H9 (cell line): ENCODE measurements around the gene DYRK3. TPM values are rescaled to one million over a fixed set of nuclear protein-coding genes. Genes with fewer than 3 reads are reported as not detected.

Experiments used
- DNase-seq: peaks from one replicate; pipeline ENCODE4 v3.0.0-alpha.2; 2017
- H2AFZ ChIP-seq: one replicate; pipeline ENCODE4 v1.6.1; 2013; ENCODE audit warnings: mild to moderate bottlenecking, low read length, control low read depth, moderate library complexity
- H2AK5ac ChIP-seq: 2 replicates; pipeline ENCODE4 v1.6.1; 2013; ENCODE audit warnings: low read length, control low read depth, mixed read lengths; ENCODE audit not compliant: insufficient read length
- H2BK120ac ChIP-seq: one replicate; pipeline ENCODE4 v1.6.1; 2013; ENCODE audit warnings: low read depth, mild to moderate bottlenecking, low read length, control low read depth, inconsistent platforms; ENCODE audit not compliant: poor library complexity, severe bottlenecking
- H2BK12ac ChIP-seq: 2 replicates; pipeline ENCODE4 v1.6.1; 2013; ENCODE audit warnings: low read length, control low read depth, mixed read lengths, low read depth; ENCODE audit not compliant: insufficient read length
- H2BK15ac ChIP-seq: 2 replicates; pipeline ENCODE4 v1.6.1; 2013; ENCODE audit warnings: low read depth, low read length, control low read depth
- H2BK20ac ChIP-seq: one replicate; pipeline ENCODE4 v1.6.1; 2013; ENCODE audit warnings: low read depth, mild to moderate bottlenecking, low read length, control low read depth, inconsistent platforms; ENCODE audit not compliant: poor library complexity, severe bottlenecking
- H2BK5ac ChIP-seq: 2 replicates; pipeline ENCODE4 v1.6.1; 2013; ENCODE audit warnings: low read length, control low read depth, mixed read lengths; ENCODE audit not compliant: insufficient read length
- H3K14ac ChIP-seq: 2 replicates; pipeline ENCODE4 v1.6.1; 2013; ENCODE audit warnings: low read length, control low read depth; ENCODE audit not compliant: insufficient read depth
- H3K18ac ChIP-seq: 2 replicates; pipeline ENCODE4 v1.6.1; 2013; ENCODE audit warnings: low read depth, mild to moderate bottlenecking, mixed read lengths, low read length, control low read depth; ENCODE audit not compliant: insufficient read length
- H3K23ac ChIP-seq: 2 replicates; pipeline ENCODE4 v1.6.1; 2013; ENCODE audit warnings: low read length, control low read depth, mixed read lengths, low read depth; ENCODE audit not compliant: insufficient read length
- H3K23me2 ChIP-seq: 2 replicates; pipeline ENCODE4 v1.6.1; 2013; ENCODE audit warnings: low read depth, mild to moderate bottlenecking, mixed read lengths, low read length, control low read depth; ENCODE audit not compliant: insufficient read length, poor library complexity, severe bottlenecking
- H3K27ac ChIP-seq: 2 replicates; pipeline ENCODE4 v1.5.1; 2013; ENCODE audit warnings: low read length, control low read depth, mixed read lengths, low read depth; ENCODE audit not compliant: insufficient read length
- H3K27me3 ChIP-seq: 2 replicates; pipeline ENCODE4 v1.6.1; 2013; ENCODE audit warnings: low read length, control low read depth, inconsistent platforms; ENCODE audit not compliant: insufficient read depth
- H3K4ac ChIP-seq: 2 replicates; pipeline ENCODE4 v1.6.1; 2013; ENCODE audit warnings: low read depth, mild to moderate bottlenecking, control low read depth, inconsistent platforms, low read length, moderate library complexity
- H3K4me1 ChIP-seq: 2 replicates; pipeline ENCODE4 v1.6.1; 2013; ENCODE audit warnings: low read length, control low read depth, inconsistent platforms; ENCODE audit not compliant: insufficient read depth
- H3K4me2 ChIP-seq: 2 replicates; pipeline ENCODE4 v1.6.1; 2013; ENCODE audit warnings: low read length, control low read depth, mixed read lengths; ENCODE audit not compliant: insufficient read length, insufficient read depth
- H3K56ac ChIP-seq: 2 replicates; pipeline ENCODE4 v1.6.1; 2013; ENCODE audit warnings: low read depth, mild to moderate bottlenecking, mixed read lengths, low read length, control low read depth; ENCODE audit not compliant: insufficient read length
- H3K79me1 ChIP-seq: 2 replicates; pipeline ENCODE4 v1.6.1; 2013; ENCODE audit warnings: low read depth, mild to moderate bottlenecking, moderate library complexity, low read length, control low read depth, inconsistent platforms; ENCODE audit not compliant: insufficient read depth, poor library complexity, severe bottlenecking
- H3K79me2 ChIP-seq: 2 replicates; pipeline ENCODE4 v1.6.1; 2013; ENCODE audit warnings: low read length, control low read depth, inconsistent platforms; ENCODE audit not compliant: insufficient read depth
- H3K9ac ChIP-seq: 2 replicates; pipeline ENCODE4 v1.6.1; 2013; ENCODE audit warnings: low read length, control low read depth, mixed read lengths; ENCODE audit not compliant: insufficient read length; ENCODE audit errors: extremely low read depth
- H3K9me3 ChIP-seq: one replicate; pipeline ENCODE4 v1.6.1; 2013; ENCODE audit warnings: low read depth, low read length, inconsistent platforms; ENCODE audit not compliant: control insufficient read depth
- H3T11ph ChIP-seq: one replicate; pipeline ENCODE4 v1.6.1; 2013; ENCODE audit warnings: mild to moderate bottlenecking, low read length, control low read depth, inconsistent platforms
- H4K20me1 ChIP-seq: one replicate; pipeline ENCODE4 v1.6.1; 2013; ENCODE audit not compliant: control insufficient read depth, insufficient read length, insufficient read depth
- H4K5ac ChIP-seq: 2 replicates; pipeline ENCODE4 v1.6.1; 2013; ENCODE audit warnings: low read depth, mild to moderate bottlenecking, mixed read lengths, low read length, control low read depth; ENCODE audit not compliant: insufficient read length
- H4K8ac ChIP-seq: replicated peaks from 2 replicates; pipeline ENCODE4 v1.6.1; 2013; ENCODE audit warnings: low read length, control low read depth, mixed read lengths, low read depth; ENCODE audit not compliant: insufficient read length
- H4K91ac ChIP-seq: 2 replicates; pipeline ENCODE4 v1.6.1; 2013; ENCODE audit warnings: low read depth, mild to moderate bottlenecking, moderate library complexity, mixed read lengths, low read length, control low read depth; ENCODE audit not compliant: insufficient read length
- H3K27ac Mint-ChIP-seq, 3 experiments: 2 replicates in 2 of 3; 3 replicates in 1 of 3; pipeline ENCODE4 v1.8.0; 2020 to 2021; ENCODE audit warnings: mixed read lengths in 3 of 3, mild to moderate bottlenecking in 1 of 3, moderate library complexity in 1 of 3
- H3K27me3 Mint-ChIP-seq: 2 replicates; pipeline ENCODE4 v1.8.0; 2021; ENCODE audit warnings: low read depth, mild to moderate bottlenecking, moderate library complexity, mixed read lengths
- H3K36me3 Mint-ChIP-seq, 3 experiments: 2 replicates in 2 of 3; 3 replicates in 1 of 3; pipeline ENCODE4 v1.8.0; 2020 to 2021; ENCODE audit warnings: low read depth in 3 of 3, mixed read lengths in 3 of 3; ENCODE audit not compliant: insufficient read depth in 1 of 3
- H3K4me1 Mint-ChIP-seq, 2 experiments: 2 replicates each; pipeline ENCODE4 v1.8.0; 2020; ENCODE audit warnings: mixed read lengths in 2 of 2
- H3K4me3 Mint-ChIP-seq, 2 experiments: 2 replicates in 1 of 2; 3 replicates in 1 of 2; pipeline ENCODE4 v1.8.0; 2020 to 2021; ENCODE audit warnings: mild to moderate bottlenecking in 2 of 2, mixed read lengths in 2 of 2, moderate library complexity in 1 of 2
- H3K9me3 Mint-ChIP-seq, 2 experiments: 2 replicates in 1 of 2; 3 replicates in 1 of 2; pipeline ENCODE4 v1.8.0; 2020; ENCODE audit warnings: mild to moderate bottlenecking in 2 of 2, mixed read lengths in 2 of 2, moderate library complexity in 1 of 2
- WGBS: extraction: QIAGEN DNeasy Blood & Tissue Kit; methylation state at CpG from one replicate; pipeline ENCODE4 v1.1.7; 2013; ENCODE audit warnings: missing lambda C conversion rate, low lambda C conversion rate, mixed read lengths; ENCODE audit not compliant: insufficient read length; ENCODE audit errors: extremely low coverage; 5-methylcytosine and 5-hydroxymethylcytosine counted together
- total RNA-seq: library from RNA; stranded (reverse); gene quantifications from 2 replicates; pipeline ENCODE4 v1.2.1, GENCODE V29; 2021
- TF ChIP-seq, protein P1 (sequence below): fragments of 200-600 bp; sonication (generic); conservative IDR thresholded peaks from 3 replicates; pipeline ENCODE4 v1.8.0; 2021; ENCODE audit warnings: antibody characterized with exemption, mild to moderate bottlenecking

DYRK3 gene
- total RNA-seq, 1 experiment from 2014 or later: 4.7 TPM

DNA sequence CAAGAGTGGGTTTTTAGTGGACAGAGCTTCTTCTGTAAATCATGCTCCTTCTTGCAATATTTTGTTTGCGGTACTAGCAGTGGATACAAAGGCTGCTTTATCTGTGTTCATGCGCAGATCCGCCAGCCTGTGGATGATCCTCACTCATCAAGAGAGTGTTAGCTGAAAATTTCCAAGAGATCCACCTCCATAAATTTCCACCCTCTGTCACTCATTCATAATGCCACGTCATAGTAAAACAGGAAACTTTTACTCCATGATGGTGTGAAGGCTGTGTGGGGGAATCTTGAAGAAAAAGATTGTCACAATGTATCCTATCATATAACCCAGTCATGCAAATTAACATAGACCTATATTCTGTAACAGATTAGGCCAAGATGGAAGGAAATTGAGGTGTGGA, 44.9 kb downstream of the DYRK3 start:
- H2BK15ac ChIP-seq: no peak overlapping the region
- no peak overlapping the region for H3K4me3 Mint-ChIP-seq
- H3K4ac ChIP-seq: no peak overlapping the region
- H4K8ac ChIP-seq: no peak overlapping the region
- H2AFZ ChIP-seq: no peak overlapping the region
- DNase-seq: no peak
- no peak overlapping the region for H2BK20ac ChIP-seq
- H3K9me3 Mint-ChIP-seq: no peaks in the 10 kb centered on the region
- no peak overlapping the region for H2AK5ac ChIP-seq
- no peak overlapping the region for H3K23ac ChIP-seq
- H3K18ac ChIP-seq: no peak overlapping the region
- TF ChIP-seq, protein P1, sequence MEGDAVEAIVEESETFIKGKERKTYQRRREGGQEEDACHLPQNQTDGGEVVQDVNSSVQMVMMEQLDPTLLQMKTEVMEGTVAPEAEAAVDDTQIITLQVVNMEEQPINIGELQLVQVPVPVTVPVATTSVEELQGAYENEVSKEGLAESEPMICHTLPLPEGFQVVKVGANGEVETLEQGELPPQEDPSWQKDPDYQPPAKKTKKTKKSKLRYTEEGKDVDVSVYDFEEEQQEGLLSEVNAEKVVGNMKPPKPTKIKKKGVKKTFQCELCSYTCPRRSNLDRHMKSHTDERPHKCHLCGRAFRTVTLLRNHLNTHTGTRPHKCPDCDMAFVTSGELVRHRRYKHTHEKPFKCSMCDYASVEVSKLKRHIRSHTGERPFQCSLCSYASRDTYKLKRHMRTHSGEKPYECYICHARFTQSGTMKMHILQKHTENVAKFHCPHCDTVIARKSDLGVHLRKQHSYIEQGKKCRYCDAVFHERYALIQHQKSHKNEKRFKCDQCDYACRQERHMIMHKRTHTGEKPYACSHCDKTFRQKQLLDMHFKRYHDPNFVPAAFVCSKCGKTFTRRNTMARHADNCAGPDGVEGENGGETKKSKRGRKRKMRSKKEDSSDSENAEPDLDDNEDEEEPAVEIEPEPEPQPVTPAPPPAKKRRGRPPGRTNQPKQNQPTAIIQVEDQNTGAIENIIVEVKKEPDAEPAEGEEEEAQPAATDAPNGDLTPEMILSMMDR: no peak
- no peak overlapping the region for H3K4me2 ChIP-seq
- no CpG with 5 or more reads among the region's 4 CpGs for WGBS
- H3K27me3 Mint-ChIP-seq: peaks cover 64% of the 10 kb centered on the region
- no peak overlapping the region for H3K14ac ChIP-seq
- no peak overlapping the region for H3K9ac ChIP-seq
- H3K4me1 Mint-ChIP-seq: peaks cover 11 to 14% of the 10 kb centered on the region in 2 experiments
- H3K56ac ChIP-seq: no peak overlapping the region
- H2BK5ac ChIP-seq: no peak overlapping the region
- no peaks in the 10 kb centered on the region for H3K9me3 ChIP-seq
- no peaks in the 10 kb centered on the region for H3K79me2 ChIP-seq
- no peak overlapping the region for H2BK120ac ChIP-seq
- no peaks in the 10 kb centered on the region for H3K36me3 Mint-ChIP-seq
- H4K5ac ChIP-seq: no peak overlapping the region
- no peak overlapping the region for H3K27ac ChIP-seq
- H3K27ac Mint-ChIP-seq: no peak overlapping the region
- H3K27me3 ChIP-seq: peaks cover 14% of the 10 kb centered on the region
- no peak overlapping the region for H4K91ac ChIP-seq
- H2BK12ac ChIP-seq: no peak overlapping the region
- no peaks in the 10 kb centered on the region for H3K4me1 ChIP-seq
- peaks cover 4% of the 10 kb centered on the region for H3K23me2 ChIP-seq
- no peaks in the 10 kb centered on the region for H3K79me1 ChIP-seq
- H3T11ph ChIP-seq: no peak overlapping the region
- no peaks in the 10 kb centered on the region for H4K20me1 ChIP-seq
